ENCODE data around the gene ZDHHC20. TPM values are rescaled to one million over a fixed set of nuclear protein-coding genes. Genes with fewer than 3 reads are reported as not detected.
A peak's percentile ranks its signal among the peaks of the same experiment; 100 is the strongest.

Gene ZDHHC20
- total RNA-seq, 2 experiments from 2014 or later: 39.6 to 60.1 TPM

GRCh38 chr13:21435231-21435630 is 23.9 kb downstream of the ZDHHC20 start:
- intact Hi-C loops (cut with micrococcal nuclease; ENCODE audit: unreplicated experiment): no loop called here

GRCh38 chr13:21434588-21434987 is 24.5 kb downstream of the ZDHHC20 start:
- no peak for DNase-seq (ENCODE audit: low spot score)
- ChIA-PET CTCF (ENCODE audit: unreplicated experiment) (no interaction called here), POLR2A (no interaction called here)
- Histone ChIP-seq H2AFZ (ENCODE audit: low read length) (no peak overlapping the region), H3K4me2 (ENCODE audit: low read length) (no peak overlapping the region), H3K79me2 (ENCODE audit: insufficient read depth, low read depth, low read length) (peaks cover 79% of the 10 kb centered on the region), H3K4me3 (ENCODE audit: low read depth, low read length, poor library complexity, severe bottlenecking) (no peak overlapping the region), H3K9me2 (ENCODE audit: insufficient read depth, low read length) (no peaks in the 10 kb centered on the region), H3K9me3 (ENCODE audit: low read length) (peaks cover 31% of the 10 kb centered on the region; the same call in 1 of the 2 replicates), H4K20me1 (ENCODE audit: insufficient read depth, low read length) (0 out of 2 replicates have a peak, but pooled peaks cover 4% of the 10 kb centered on the region), H3K4me1 (ENCODE audit: insufficient read depth, low read length, poor library complexity, severe bottlenecking) (peaks cover 6% of the 10 kb centered on the region), H3K36me3 (ENCODE audit: insufficient read depth, low read length) (peaks cover 27% of the 10 kb centered on the region), H3K27ac (ENCODE audit: low read depth, low read length, poor library complexity, severe bottlenecking) (no peak overlapping the region)
- intact Hi-C loops (cut with micrococcal nuclease; ENCODE audit: unreplicated experiment): no loop called here
- TSS peak; percentile 13 for BruUV-seq (replicated peaks)
- TF ChIP-seq CTCF (conservative IDR thresholded peaks at IDR 0.05; ENCODE audit: low read length) (no peak), EZH2phosphoT487 (IDR thresholded peaks at IDR 0.05; ENCODE audit: borderline replicate concordance, low read depth, low read length) (no peak)

More at GRCh38 chr13:21435231-21435630, 23.9 kb downstream of the ZDHHC20 start:
- H3K27ac ChIP-seq (ENCODE audit: low read depth, low read length, poor library complexity, severe bottlenecking): no peak overlapping the region
- peaks cover 29% of the 10 kb centered on the region; the same call in 1 of the 2 replicates for H3K9me3 ChIP-seq (ENCODE audit: low read length)
- H3K4me3 ChIP-seq (ENCODE audit: low read depth, low read length, poor library complexity, severe bottlenecking): no peak overlapping the region
- H3K4me2 ChIP-seq (ENCODE audit: low read length): no peak overlapping the region
- no peak overlapping the region for H2AFZ ChIP-seq (ENCODE audit: low read length)
- H3K4me1 ChIP-seq (ENCODE audit: insufficient read depth, low read length, poor library complexity, severe bottlenecking): peaks cover 6% of the 10 kb centered on the region
- no TSS peak for BruUV-seq (replicated peaks)
- DNase-seq (ENCODE audit: low spot score): no peak
- ChIA-PET POLR2A (no interaction called here), CTCF (ENCODE audit: unreplicated experiment) (no interaction called here)
- peaks cover 27% of the 10 kb centered on the region for H3K36me3 ChIP-seq (ENCODE audit: insufficient read depth, low read length)
- TF ChIP-seq CTCF (conservative IDR thresholded peaks at IDR 0.05; ENCODE audit: low read length): no peak
- no peak for TF ChIP-seq EZH2phosphoT487 (IDR thresholded peaks at IDR 0.05; ENCODE audit: borderline replicate concordance, low read depth, low read length)
- no peaks in the 10 kb centered on the region for H3K9me2 ChIP-seq (ENCODE audit: insufficient read depth, low read length)
- 0 out of 2 replicates have a peak, but pooled peaks cover 4% of the 10 kb centered on the region for H4K20me1 ChIP-seq (ENCODE audit: insufficient read depth, low read length)
- H3K79me2 ChIP-seq (ENCODE audit: insufficient read depth, low read depth, low read length): peaks cover 82% of the 10 kb centered on the region

- peaks cover 9% of the 10 kb centered on the region; the same call in 1 of the 2 replicates for H3K36me3 ChIP-seq (ENCODE audit: insufficient read depth, low read length)
- H3K9me3 ChIP-seq (ENCODE audit: low read length): peaks cover 18% of the 10 kb centered on the region; the same call in 1 of the 2 replicates
- H3K4me2 ChIP-seq (ENCODE audit: low read length): no peak overlapping the region
- TF ChIP-seq CTCF (conservative IDR thresholded peaks at IDR 0.05; ENCODE audit: low read length): no peak
- TF ChIP-seq EZH2phosphoT487 (IDR thresholded peaks at IDR 0.05; ENCODE audit: borderline replicate concordance, low read depth, low read length): no peak
- peak; percentile 8 for DNase-seq (ENCODE audit: low spot score)
- H3K27ac ChIP-seq (ENCODE audit: low read depth, low read length, poor library complexity, severe bottlenecking): no peak overlapping the region
- intact Hi-C loops (cut with micrococcal nuclease; ENCODE audit: unreplicated experiment): no loop called here
- H3K9me2 ChIP-seq (ENCODE audit: insufficient read depth, low read length): no peaks in the 10 kb centered on the region
- no peak overlapping the region for H3K4me3 ChIP-seq (ENCODE audit: low read depth, low read length, poor library complexity, severe bottlenecking)
- no peaks in the 10 kb centered on the region for H3K4me1 ChIP-seq (ENCODE audit: insufficient read depth, low read length, poor library complexity, severe bottlenecking)
- no TSS peak for BruUV-seq (replicated peaks)
- no peak overlapping the region for H2AFZ ChIP-seq (ENCODE audit: low read length)
- H4K20me1 ChIP-seq (ENCODE audit: insufficient read depth, low read length): no peaks in the 10 kb centered on the region
- CTCF ChIA-PET (ENCODE audit: unreplicated experiment): no interaction called here
- POLR2A ChIA-PET: interaction anchor here (0.7 kb wide), 1 partner anchor 48 kb away, joined by 3 read pairs; no protein-coding TSS in a partner anchor
- peaks cover 57% of the 10 kb centered on the region for H3K79me2 ChIP-seq (ENCODE audit: insufficient read depth, low read depth, low read length)
These were observed 29.9 kb downstream of the ZDHHC20 start for GRCh38 chr13:21429211-21429610.
